ENCODE measurements around the gene NREP.
"Not testable (repeated sequence)": the region's sequence is repeated elsewhere in the genome, so short reads cannot be mapped to it uniquely, and the experiment has no call there.

The NREP gene

GRCh38 chr5:111739416-111739815 lies 17.6 kb downstream of the NREP start:
- DNase-seq (ENCODE audit: low read depth in 1 of 2, low spot score in 1 of 2): no peak

- no peak for DNase-seq (ENCODE audit: low read depth in 1 of 2, low spot score in 1 of 2)
These were observed 18.9 kb downstream of the NREP start for GRCh38 chr5:111738118-111738517.

GRCh38 chr5:111737716-111738115 lies 19.3 kb downstream of the NREP start:
- no peak for DNase-seq (ENCODE audit: low read depth in 1 of 2, low spot score in 1 of 2)

GRCh38 chr5:111735583-111736270 lies 21.3 kb downstream of the NREP start:
- peak in 1 of 2 donors; percentile 16 for DNase-seq (ENCODE audit: low read depth in 1 of 2, low spot score in 1 of 2)

- no peak for DNase-seq (ENCODE audit: low read depth in 1 of 2, low spot score in 1 of 2)
These were observed 22.4 kb downstream of the NREP start for GRCh38 chr5:111734597-111734996.

GRCh38 chr5:111734013-111734412 lies 23.0 kb downstream of the NREP start:
- no peak for DNase-seq (ENCODE audit: low read depth in 1 of 2, low spot score in 1 of 2)

GRCh38 chr5:111733571-111733970 lies 23.4 kb downstream of the NREP start:
- no peak for DNase-seq (ENCODE audit: low read depth in 1 of 2, low spot score in 1 of 2)

- DNase-seq (ENCODE audit: low read depth in 1 of 2, low spot score in 1 of 2): no peak
These were observed 25.4 kb downstream of the NREP start for GRCh38 chr5:111731638-111732037.

- no peak for DNase-seq (ENCODE audit: low read depth in 1 of 2, low spot score in 1 of 2)
These were observed 26.2 kb downstream of the NREP start for GRCh38 chr5:111730659-111731382.

- DNase-seq (ENCODE audit: low read depth in 1 of 2, low spot score in 1 of 2): no peak
These were observed 28.1 kb downstream of the NREP start for GRCh38 chr5:111728941-111729340.

GRCh38 chr5:111726986-111727385 lies 30.0 kb downstream of the NREP start:
- no peak for DNase-seq (ENCODE audit: low read depth in 1 of 2, low spot score in 1 of 2)

- DNase-seq (ENCODE audit: low read depth in 1 of 2, low spot score in 1 of 2): no peak
These were observed 34.9 kb downstream of the NREP start for GRCh38 chr5:111722140-111722539.

- DNase-seq (ENCODE audit: low read depth in 1 of 2, low spot score in 1 of 2): no peak
These were observed 36.6 kb downstream of the NREP start for GRCh38 chr5:111720333-111720890.

- DNase-seq (ENCODE audit: low read depth in 1 of 2, low spot score in 1 of 2): no peak
These were observed 37.2 kb downstream of the NREP start for GRCh38 chr5:111719773-111720172.

- DNase-seq (ENCODE audit: low read depth in 1 of 2, low spot score in 1 of 2): not testable (repeated sequence)
These were observed 40.2 kb downstream of the NREP start for GRCh38 chr5:111716789-111717188.

- no peak for DNase-seq (ENCODE audit: low read depth in 1 of 2, low spot score in 1 of 2)
These were observed 49.3 kb downstream of the NREP start for GRCh38 chr5:111707630-111708164.

- no peak for DNase-seq (ENCODE audit: low read depth in 1 of 2, low spot score in 1 of 2)
These were observed 50.6 kb downstream of the NREP start for GRCh38 chr5:111706345-111706744.

GRCh38 chr5:111704452-111705085 lies 52.4 kb downstream of the NREP start:
- DNase-seq (ENCODE audit: low read depth in 1 of 2, low spot score in 1 of 2): no peak

- no peak for DNase-seq (ENCODE audit: low read depth in 1 of 2, low spot score in 1 of 2)
These were observed 53.3 kb downstream of the NREP start for GRCh38 chr5:111703662-111704061.

- no peak for DNase-seq (ENCODE audit: low read depth in 1 of 2, low spot score in 1 of 2)
These were observed 57.0 kb downstream of the NREP start for GRCh38 chr5:111699976-111700375.

GRCh38 chr5:111699324-111699723 lies 57.7 kb downstream of the NREP start:
- no peak for DNase-seq (ENCODE audit: low read depth in 1 of 2, low spot score in 1 of 2)
